ENCODE results near the gene GALK2.

Gene GALK2

GRCh38 chr15:49135342-49135857, 34.6 kb upstream of the GALK2 start:
- no peak for FAIRE-seq
- DNase-seq (ENCODE audit: insufficient read length, low spot score): no peak
- no peak for TF ChIP-seq CTCF (IDR thresholded peaks at IDR 0.05; ENCODE audit: insufficient read depth, missing control alignments)

GRCh38 chr15:49135911-49136310, 34.1 kb upstream of the GALK2 start:
- DNase-seq (ENCODE audit: insufficient read length, low spot score): no peak
- no peak for FAIRE-seq
- no peak for TF ChIP-seq CTCF (IDR thresholded peaks at IDR 0.05; ENCODE audit: insufficient read depth, missing control alignments)

GRCh38 chr15:49137861-49138260, 32.2 kb upstream of the GALK2 start:
- DNase-seq (ENCODE audit: insufficient read length, low spot score): no peak
- FAIRE-seq: no peak
- TF ChIP-seq CTCF (IDR thresholded peaks at IDR 0.05; ENCODE audit: insufficient read depth, missing control alignments): no peak

- TF ChIP-seq CTCF (IDR thresholded peaks at IDR 0.05; ENCODE audit: insufficient read depth, missing control alignments): peak; percentile 71
- DNase-seq (ENCODE audit: insufficient read length, low spot score): no peak
- FAIRE-seq: no peak
Measured at GRCh38 chr15:49145651-49146609, 24.1 kb upstream of the GALK2 start.

- FAIRE-seq (no peak), DNase-seq (ENCODE audit: insufficient read length, low spot score) (no peak)
- TF ChIP-seq CTCF (IDR thresholded peaks at IDR 0.05; ENCODE audit: insufficient read depth, missing control alignments): no peak
Measured at GRCh38 chr15:49148298-49148697, 21.7 kb upstream of the GALK2 start.

- FAIRE-seq (no peak), DNase-seq (ENCODE audit: insufficient read length, low spot score) (no peak)
- TF ChIP-seq CTCF (IDR thresholded peaks at IDR 0.05; ENCODE audit: insufficient read depth, missing control alignments): no peak
Measured at GRCh38 chr15:49148727-49149126, 21.3 kb upstream of the GALK2 start.

- FAIRE-seq (no peak), DNase-seq (ENCODE audit: insufficient read length, low spot score) (no peak)
- no peak for TF ChIP-seq CTCF (IDR thresholded peaks at IDR 0.05; ENCODE audit: insufficient read depth, missing control alignments)
Measured at GRCh38 chr15:49151831-49152230, 18.2 kb upstream of the GALK2 start.

Data from D721Med (cell line).